IPS-20b (cell line): ENCODE results near the gene EIF5A.

ENCODE experiments used
- H3K27ac ChIP-seq: one replicate; pipeline ENCODE4 v1.5.1; 2013; ENCODE audit warnings: low read length
- H3K27me3 ChIP-seq: 2 replicates; pipeline ENCODE4 v1.6.1; 2013; ENCODE audit warnings: mild to moderate bottlenecking, low read length, inconsistent platforms; ENCODE audit not compliant: insufficient read depth
- H3K36me3 ChIP-seq: 2 replicates; pipeline ENCODE4 v1.6.1; 2013; ENCODE audit warnings: low read depth, mild to moderate bottlenecking, inconsistent platforms, low read length, moderate library complexity; ENCODE audit not compliant: insufficient read depth
- H3K4me1 ChIP-seq: 2 replicates; pipeline ENCODE4 v1.6.1; 2013; ENCODE audit warnings: mild to moderate bottlenecking, control low read depth, inconsistent platforms, low read length, moderate library complexity; ENCODE audit not compliant: insufficient read depth
- H3K4me3 ChIP-seq: 2 replicates; pipeline ENCODE4 v1.5.1; 2013; ENCODE audit warnings: mild to moderate bottlenecking, low read length, inconsistent platforms
- H3K9ac ChIP-seq: 2 replicates; pipeline ENCODE4 v1.6.1; 2013; ENCODE audit warnings: low read depth, mild to moderate bottlenecking, inconsistent platforms, low read length, moderate library complexity
- H3K9me3 ChIP-seq: 2 replicates; pipeline ENCODE4 v1.6.1; 2013; ENCODE audit warnings: mild to moderate bottlenecking, low read depth, low read length, inconsistent platforms; ENCODE audit not compliant: insufficient read depth

The EIF5A gene

DNA sequence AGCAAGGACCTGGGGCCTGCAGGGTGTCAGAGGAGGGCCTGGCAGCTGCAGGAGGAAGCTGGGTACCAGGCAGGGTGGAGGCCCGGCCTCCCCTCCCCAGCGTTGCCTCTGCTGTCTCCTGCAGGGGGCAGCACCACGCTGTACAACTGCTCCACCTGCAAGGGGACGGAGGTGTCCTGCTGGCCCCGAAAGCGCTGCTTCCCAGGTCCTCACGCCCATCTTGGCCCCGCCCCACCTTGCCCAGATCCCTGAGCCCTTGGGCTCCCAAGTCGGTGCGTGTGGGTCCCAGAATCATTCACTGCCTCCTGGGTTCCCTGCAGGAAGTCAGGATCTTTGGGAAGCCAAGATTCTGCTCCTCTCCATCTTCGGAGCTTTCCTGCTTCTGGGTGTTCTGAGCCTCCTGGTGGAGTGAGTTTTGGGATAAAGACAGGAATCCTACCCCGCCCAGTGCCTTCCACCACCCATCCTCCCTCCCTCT is 48.7 kb downstream of the EIF5A start:
- no peak overlapping the region for H3K9ac ChIP-seq
- no peak overlapping the region for H3K27ac ChIP-seq
- H3K36me3 ChIP-seq = no peaks in the 10 kb centered on the region
- H3K27me3 ChIP-seq = peaks cover 9% of the 10 kb centered on the region
- peak overlapping the region; percentile 58; the same call in 1 of the 2 replicates for H3K4me3 ChIP-seq
- peaks cover 15% of the 10 kb centered on the region for H3K4me1 ChIP-seq
- no peaks in the 10 kb centered on the region for H3K9me3 ChIP-seq

DNA sequence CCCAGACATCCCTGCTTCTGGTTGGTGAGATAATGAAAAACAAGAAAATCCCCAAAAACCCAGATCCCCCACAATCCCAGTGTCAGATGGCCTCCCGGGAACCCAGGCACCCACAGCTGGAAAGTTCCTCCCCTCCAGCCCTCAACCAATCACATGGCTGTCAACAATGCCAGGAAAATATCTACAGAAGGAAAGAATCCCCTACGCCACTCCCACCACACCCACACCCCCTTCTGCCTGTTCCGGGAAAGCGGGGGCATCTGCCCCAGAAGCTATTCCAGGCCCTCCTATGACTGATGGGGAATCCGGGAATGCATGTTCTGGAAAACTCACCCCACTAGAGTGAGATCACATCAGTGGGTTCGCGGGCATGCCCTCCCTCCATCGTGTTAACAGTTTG is 49.3 kb downstream of the EIF5A start:
- no peak overlapping the region for H3K27ac ChIP-seq
- peaks cover 8% of the 10 kb centered on the region; the same call in 1 of the 2 replicates for H3K27me3 ChIP-seq
- H3K9ac ChIP-seq = no peak overlapping the region
- no peaks in the 10 kb centered on the region for H3K9me3 ChIP-seq
- no peak overlapping the region for H3K4me3 ChIP-seq
- H3K4me1 ChIP-seq = peaks cover 15% of the 10 kb centered on the region
- H3K36me3 ChIP-seq = no peaks in the 10 kb centered on the region

DNA sequence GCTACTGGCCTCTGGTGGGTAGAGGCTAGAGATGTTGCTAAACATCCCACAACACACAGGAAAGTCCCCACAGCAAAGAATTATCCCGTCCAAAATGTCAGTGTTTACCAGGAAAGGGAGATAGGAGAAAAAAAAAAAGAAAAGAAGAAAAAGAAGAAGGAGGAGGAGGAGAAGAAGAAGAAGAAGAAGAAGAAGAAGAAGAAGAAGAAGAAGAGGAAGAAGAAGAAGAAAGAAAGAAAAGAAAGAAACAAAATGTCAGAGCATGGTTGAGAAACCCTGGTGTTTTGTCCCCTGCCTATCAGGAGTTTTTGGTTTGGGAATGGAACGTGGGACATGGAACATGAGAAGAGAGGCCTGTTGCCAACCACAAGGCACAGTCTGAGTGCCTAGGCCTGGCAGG is 50.0 kb downstream of the EIF5A start:
- no peak overlapping the region for H3K4me3 ChIP-seq
- H3K36me3 ChIP-seq = no peaks in the 10 kb centered on the region
- peaks cover 8% of the 10 kb centered on the region; the same call in 1 of the 2 replicates for H3K27me3 ChIP-seq
- no peak overlapping the region for H3K27ac ChIP-seq
- no peaks in the 10 kb centered on the region for H3K9me3 ChIP-seq
- peaks cover 15% of the 10 kb centered on the region for H3K4me1 ChIP-seq
- no peak overlapping the region for H3K9ac ChIP-seq

DNA sequence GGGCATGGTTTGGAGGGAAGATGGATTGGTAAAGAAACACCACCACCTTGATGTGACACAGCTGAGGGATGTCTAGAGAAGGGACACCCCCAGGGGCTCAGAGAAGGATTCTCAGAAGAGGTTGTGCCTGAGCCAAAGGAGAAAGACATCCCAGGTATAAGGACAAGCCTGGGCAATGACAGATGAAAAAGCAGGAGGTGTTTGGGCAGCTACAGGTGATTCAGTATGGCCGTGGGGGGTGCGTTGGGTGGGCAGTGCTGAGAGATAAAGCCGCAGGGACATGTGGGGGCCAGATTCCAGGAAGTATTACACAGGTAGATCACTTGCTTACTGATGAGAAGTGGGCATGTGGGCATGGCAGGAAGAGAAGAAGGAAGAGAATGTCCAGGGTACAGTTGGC is 54.5 kb downstream of the EIF5A start:
- no peaks in the 10 kb centered on the region for H3K36me3 ChIP-seq
- no peak overlapping the region for H3K9ac ChIP-seq
- no peak overlapping the region for H3K27ac ChIP-seq
- no peaks in the 10 kb centered on the region for H3K4me1 ChIP-seq
- no peaks in the 10 kb centered on the region for H3K27me3 ChIP-seq
- no peaks in the 10 kb centered on the region for H3K9me3 ChIP-seq
- H3K4me3 ChIP-seq = no peak overlapping the region
